DND-41 (cell line): Measurements from ENCODE around the gene SETD3.

Experiments used
- ATAC-seq: fragments of 200-7000 bp; cut with Tn5 transposase; 3 replicates; pipeline ENCODE4 v1.9.1; 2021; ENCODE audit warnings: low read depth; ENCODE audit not compliant: insufficient read depth
- DNase-seq: peaks from one replicate; pipeline ENCODE4 v3.0.0-alpha.2; 2020
- H2AFZ ChIP-seq: 2 replicates; pipeline ENCODE4 v1.6.0; 2012; ENCODE audit warnings: low read depth, low read length
- H3K27ac ChIP-seq: 2 replicates; pipeline ENCODE4 v1.5.1; 2012; ENCODE audit warnings: low read length, inconsistent platforms
- H3K27me3 ChIP-seq: fragments of 200-600 bp; sonication (generic); 2 replicates; pipeline ENCODE4 v1.6.0; 2012; ENCODE audit warnings: low read length, mild to moderate bottlenecking, inconsistent platforms; ENCODE audit not compliant: insufficient read depth, poor library complexity
- H3K36me3 ChIP-seq: 2 replicates; pipeline ENCODE4 v1.5.1; 2012; ENCODE audit warnings: low read length, inconsistent platforms; ENCODE audit not compliant: insufficient read depth
- H3K4me1 ChIP-seq: 2 replicates; pipeline ENCODE4 v1.5.1; 2012; ENCODE audit warnings: mild to moderate bottlenecking, low read length; ENCODE audit not compliant: insufficient read depth
- H3K4me2 ChIP-seq: 2 replicates; pipeline ENCODE4 v1.6.0; 2012; ENCODE audit warnings: mild to moderate bottlenecking, moderate library complexity, low read length, inconsistent platforms; ENCODE audit not compliant: insufficient read depth
- H3K4me3 ChIP-seq, 2 experiments: fragments of 200-600 bp in 1 of 2; shearing (Covaris generic) in 1 of 2; 2 replicates each; pipeline ENCODE4 v1.5.1; 2012 to 2016; ENCODE audit warnings: inconsistent platforms in 2 of 2, low read length in 2 of 2, mild to moderate bottlenecking in 2 of 2, low read depth in 1 of 2, moderate library complexity in 1 of 2
- H3K79me2 ChIP-seq: 2 replicates; pipeline ENCODE4 v1.6.0; 2012; ENCODE audit warnings: low read length, inconsistent platforms; ENCODE audit not compliant: insufficient read depth
- H3K9ac ChIP-seq: 2 replicates; pipeline ENCODE4 v1.6.0; 2012; ENCODE audit warnings: low read depth, mild to moderate bottlenecking, inconsistent platforms, low read length, moderate library complexity
- H3K9me3 ChIP-seq: 2 replicates; pipeline ENCODE4 v1.5.1; 2012; ENCODE audit warnings: low read length, moderate library complexity, mild to moderate bottlenecking, inconsistent platforms; ENCODE audit not compliant: insufficient read depth, severe bottlenecking
- H4K20me1 ChIP-seq: 2 replicates; pipeline ENCODE4 v1.6.0; 2012; ENCODE audit warnings: low read length; ENCODE audit not compliant: insufficient read depth
- EZH2 ChIP-seq: IDR thresholded peaks from 3 replicates; pipeline ENCODE4 v1.6.1; 2012; ENCODE audit warnings: borderline replicate concordance, low read depth, mild to moderate bottlenecking, moderate library complexity, low read length, inconsistent platforms; ENCODE audit not compliant: severe bottlenecking
- TF ChIP-seq, protein P1 (sequence below): IDR thresholded peaks from 2 replicates; pipeline ENCODE4 v1.5.1; 2012; ENCODE audit warnings: borderline replicate concordance, low read length, moderate library complexity, mild to moderate bottlenecking; ENCODE audit not compliant: poor library complexity, severe bottlenecking; ENCODE audit errors: extremely low read depth

Gene SETD3

DNA sequence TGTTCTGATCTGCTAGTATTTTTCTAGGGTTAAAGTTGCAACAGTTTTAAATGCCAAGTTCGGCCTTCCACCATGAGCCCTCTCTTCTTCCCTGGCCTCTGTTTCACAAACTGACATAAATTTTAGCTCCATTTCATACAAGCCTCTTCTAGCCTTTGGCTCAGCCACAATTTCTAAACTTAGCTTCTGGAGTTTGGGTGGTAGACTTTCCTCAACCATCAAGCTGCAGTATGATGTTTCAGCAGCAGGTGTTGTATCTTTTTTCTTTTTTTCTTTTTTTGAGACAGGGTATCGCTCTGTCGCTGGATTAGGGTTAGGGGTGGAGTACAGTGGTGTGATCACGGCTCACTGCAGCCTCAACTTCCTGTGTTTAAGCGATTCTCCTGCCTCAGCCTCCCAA, 29.4 kb downstream of the SETD3 start:
- Histone ChIP-seq H3K36me3 (peaks cover 91% of the 10 kb centered on the region), H3K79me2 (peaks cover 22% of the 10 kb centered on the region), H3K4me1 (no peaks in the 10 kb centered on the region), H3K9ac (no peak overlapping the region), H3K9me3 (no peaks in the 10 kb centered on the region), H3K27ac (no peak overlapping the region), H3K27me3 (no peaks in the 10 kb centered on the region), H3K4me3 (no peak overlapping the region), H3K4me2 (no peak overlapping the region), H2AFZ (no peak overlapping the region), H4K20me1 (peaks cover 24% of the 10 kb centered on the region)
- ATAC-seq (no peak), DNase-seq (no peak)
- TF ChIP-seq EZH2: no peak
- TF ChIP-seq, protein P1, sequence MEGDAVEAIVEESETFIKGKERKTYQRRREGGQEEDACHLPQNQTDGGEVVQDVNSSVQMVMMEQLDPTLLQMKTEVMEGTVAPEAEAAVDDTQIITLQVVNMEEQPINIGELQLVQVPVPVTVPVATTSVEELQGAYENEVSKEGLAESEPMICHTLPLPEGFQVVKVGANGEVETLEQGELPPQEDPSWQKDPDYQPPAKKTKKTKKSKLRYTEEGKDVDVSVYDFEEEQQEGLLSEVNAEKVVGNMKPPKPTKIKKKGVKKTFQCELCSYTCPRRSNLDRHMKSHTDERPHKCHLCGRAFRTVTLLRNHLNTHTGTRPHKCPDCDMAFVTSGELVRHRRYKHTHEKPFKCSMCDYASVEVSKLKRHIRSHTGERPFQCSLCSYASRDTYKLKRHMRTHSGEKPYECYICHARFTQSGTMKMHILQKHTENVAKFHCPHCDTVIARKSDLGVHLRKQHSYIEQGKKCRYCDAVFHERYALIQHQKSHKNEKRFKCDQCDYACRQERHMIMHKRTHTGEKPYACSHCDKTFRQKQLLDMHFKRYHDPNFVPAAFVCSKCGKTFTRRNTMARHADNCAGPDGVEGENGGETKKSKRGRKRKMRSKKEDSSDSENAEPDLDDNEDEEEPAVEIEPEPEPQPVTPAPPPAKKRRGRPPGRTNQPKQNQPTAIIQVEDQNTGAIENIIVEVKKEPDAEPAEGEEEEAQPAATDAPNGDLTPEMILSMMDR: no peak

DNA sequence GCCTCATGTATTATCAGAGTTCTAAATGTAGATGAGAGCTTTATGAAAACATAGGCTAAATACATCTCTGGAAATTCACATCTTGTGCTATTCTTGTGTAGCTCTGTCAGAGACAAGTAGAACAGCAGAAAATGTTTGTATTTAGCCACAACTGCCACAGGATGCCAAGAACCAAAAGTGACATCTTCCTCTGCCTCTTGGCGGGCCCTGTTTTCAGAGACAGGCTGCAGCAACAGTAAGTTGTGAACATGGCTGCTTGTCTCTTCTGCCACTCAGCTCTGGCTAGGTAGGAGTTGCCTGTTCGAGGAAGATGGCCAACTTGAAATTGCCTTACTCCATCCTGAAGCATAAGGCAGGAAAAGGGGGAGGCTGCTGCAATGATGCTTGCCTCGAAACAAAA, 30.4 kb downstream of the SETD3 start:
- Histone ChIP-seq H3K4me1 (no peaks in the 10 kb centered on the region), H3K4me2 (no peak overlapping the region), H3K9ac (no peak overlapping the region), H2AFZ (no peak overlapping the region), H3K36me3 (peaks cover 82% of the 10 kb centered on the region), H3K27me3 (no peaks in the 10 kb centered on the region), H3K9me3 (no peaks in the 10 kb centered on the region), H4K20me1 (peaks cover 20% of the 10 kb centered on the region), H3K27ac (no peak overlapping the region), H3K4me3 (no peak overlapping the region), H3K79me2 (peaks cover 18% of the 10 kb centered on the region)
- TF ChIP-seq, protein P1: no peak
- no peak for TF ChIP-seq EZH2
- no peak for ATAC-seq
- no peak for DNase-seq

- Histone ChIP-seq H3K4me2 (no peak overlapping the region), H2AFZ (no peak overlapping the region), H3K4me1 (no peaks in the 10 kb centered on the region), H3K9ac (no peak overlapping the region), H4K20me1 (peaks cover 18% of the 10 kb centered on the region), H3K27me3 (no peaks in the 10 kb centered on the region), H3K4me3 (no peak overlapping the region), H3K79me2 (peaks cover 9% of the 10 kb centered on the region), H3K27ac (no peak overlapping the region), H3K36me3 (peaks cover 78% of the 10 kb centered on the region), H3K9me3 (no peaks in the 10 kb centered on the region)
- ATAC-seq: no peak
- TF ChIP-seq, protein P1: no peak
- TF ChIP-seq EZH2: no peak
- DNase-seq: no peak
Observed at GRCh38 chr14:99447739-99448138, 32.9 kb downstream of the SETD3 start.

DNA sequence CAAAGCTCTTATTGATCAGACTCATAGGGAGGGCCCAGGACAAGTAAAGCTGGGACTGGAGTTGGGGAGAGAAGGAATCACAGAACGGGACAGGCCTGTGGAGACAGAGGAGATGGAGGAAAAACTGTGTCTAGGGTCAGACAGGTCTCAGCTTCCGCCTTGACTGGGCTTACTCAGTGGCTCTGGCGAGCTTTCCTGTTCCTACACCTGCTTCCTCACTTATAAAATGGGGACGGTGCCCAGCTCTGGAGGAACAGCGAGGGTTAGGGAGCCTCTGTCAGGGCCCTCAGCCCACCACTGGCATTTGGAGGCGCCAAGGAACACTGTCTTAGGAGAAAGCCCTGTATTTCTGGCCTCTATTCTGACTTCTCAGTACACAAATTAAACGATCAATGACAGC, 34.7 kb downstream of the SETD3 start:
- H3K79me2 ChIP-seq: peaks cover 9% of the 10 kb centered on the region
- H3K4me2 ChIP-seq: no peak overlapping the region
- H3K9me3 ChIP-seq: no peaks in the 10 kb centered on the region
- H3K4me3 ChIP-seq: no peak overlapping the region
- no peaks in the 10 kb centered on the region for H3K27me3 ChIP-seq
- peaks cover 24% of the 10 kb centered on the region for H4K20me1 ChIP-seq
- DNase-seq: no peak
- H2AFZ ChIP-seq: no peak overlapping the region
- H3K4me1 ChIP-seq: no peaks in the 10 kb centered on the region
- no peak overlapping the region for H3K9ac ChIP-seq
- peaks cover 77% of the 10 kb centered on the region for H3K36me3 ChIP-seq
- ATAC-seq: no peak
- H3K27ac ChIP-seq: no peak overlapping the region
- TF ChIP-seq, protein P1: no peak
